ENCODE data around the gene TMIGD1. TPM values are rescaled to one million over a fixed set of nuclear protein-coding genes. Genes with fewer than 3 reads are reported as not detected.
A peak's percentile ranks its signal among the peaks of the same experiment; 100 is the strongest.

The TMIGD1 gene
- total and polyA plus RNA-seq, 2 of the 13 experiments (the other 11 are each of a cell fraction or from before 2014, with no cell fraction given) = not detected

- TF ChIP-seq HMGXB3 (CRISPR knock-in tag; IDR thresholded peaks at IDR 0.05; ENCODE audit: borderline replicate concordance) (0 out of 2 replicates have a peak, but pooled peaks have one; percentile 57), ZNF501 (CRISPR knock-in tag; IDR thresholded peaks at IDR 0.05) (no peak), MAFG (CRISPR knock-in tag; IDR thresholded peaks at IDR 0.05) (no peak), NFE2L2 (IDR thresholded peaks at IDR 0.05; ENCODE audit: low read length) (no peak), MYC (CRISPR knock-in tag; IDR thresholded peaks at IDR 0.05; ENCODE audit: borderline replicate concordance) (no peak), FOXJ3 (CRISPR knock-in tag; IDR thresholded peaks at IDR 0.05; ENCODE audit: borderline replicate concordance) (peak; percentile 47; the same call in 1 of the 2 replicates), CREB3 (CRISPR knock-in tag; IDR thresholded peaks at IDR 0.05) (0 out of 2 replicates have a peak, but pooled peaks have one; percentile 47), HNRNPH1 (optimal IDR thresholded peaks at IDR 0.05; ENCODE audit: low read depth, low read length) (no peak), KLF13 (CRISPR knock-in tag; IDR thresholded peaks at IDR 0.05) (no peak), RFX3 (CRISPR knock-in tag; IDR thresholded peaks at IDR 0.05) (no peak), NFE2L1 (CRISPR knock-in tag; IDR thresholded peaks at IDR 0.05; ENCODE audit: borderline replicate concordance) (no peak), ARNTL (CRISPR knock-in tag; IDR thresholded peaks at IDR 0.05) (no peak), PHF8 (CRISPR knock-in tag; IDR thresholded peaks at IDR 0.05) (no peak; the same call in 1 of the 2 replicates), KDM5B (CRISPR knock-in tag; IDR thresholded peaks at IDR 0.05; ENCODE audit: borderline replicate concordance) (no peak)
- TF ChIP-seq, protein P1, sequence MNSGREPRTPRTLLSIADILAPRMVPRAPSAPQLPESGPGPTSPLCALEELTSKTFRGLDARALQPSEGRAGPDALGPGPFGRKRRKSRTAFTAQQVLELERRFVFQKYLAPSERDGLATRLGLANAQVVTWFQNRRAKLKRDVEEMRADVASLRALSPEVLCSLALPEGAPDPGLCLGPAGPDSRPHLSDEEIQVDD (CRISPR knock-in tag; IDR thresholded peaks at IDR 0.05; ENCODE audit: borderline replicate concordance) = no peak
- TF ChIP-seq, protein P2, sequence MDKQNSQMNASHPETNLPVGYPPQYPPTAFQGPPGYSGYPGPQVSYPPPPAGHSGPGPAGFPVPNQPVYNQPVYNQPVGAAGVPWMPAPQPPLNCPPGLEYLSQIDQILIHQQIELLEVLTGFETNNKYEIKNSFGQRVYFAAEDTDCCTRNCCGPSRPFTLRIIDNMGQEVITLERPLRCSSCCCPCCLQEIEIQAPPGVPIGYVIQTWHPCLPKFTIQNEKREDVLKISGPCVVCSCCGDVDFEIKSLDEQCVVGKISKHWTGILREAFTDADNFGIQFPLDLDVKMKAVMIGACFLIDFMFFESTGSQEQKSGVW (CRISPR knock-in tag; IDR thresholded peaks at IDR 0.05; ENCODE audit: borderline replicate concordance) = no peak
- TF ChIP-seq, protein P3, sequence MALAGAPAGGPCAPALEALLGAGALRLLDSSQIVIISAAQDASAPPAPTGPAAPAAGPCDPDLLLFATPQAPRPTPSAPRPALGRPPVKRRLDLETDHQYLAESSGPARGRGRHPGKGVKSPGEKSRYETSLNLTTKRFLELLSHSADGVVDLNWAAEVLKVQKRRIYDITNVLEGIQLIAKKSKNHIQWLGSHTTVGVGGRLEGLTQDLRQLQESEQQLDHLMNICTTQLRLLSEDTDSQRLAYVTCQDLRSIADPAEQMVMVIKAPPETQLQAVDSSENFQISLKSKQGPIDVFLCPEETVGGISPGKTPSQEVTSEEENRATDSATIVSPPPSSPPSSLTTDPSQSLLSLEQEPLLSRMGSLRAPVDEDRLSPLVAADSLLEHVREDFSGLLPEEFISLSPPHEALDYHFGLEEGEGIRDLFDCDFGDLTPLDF (CRISPR knock-in tag; IDR thresholded peaks at IDR 0.05) = no peak
- TF ChIP-seq, protein P4, sequence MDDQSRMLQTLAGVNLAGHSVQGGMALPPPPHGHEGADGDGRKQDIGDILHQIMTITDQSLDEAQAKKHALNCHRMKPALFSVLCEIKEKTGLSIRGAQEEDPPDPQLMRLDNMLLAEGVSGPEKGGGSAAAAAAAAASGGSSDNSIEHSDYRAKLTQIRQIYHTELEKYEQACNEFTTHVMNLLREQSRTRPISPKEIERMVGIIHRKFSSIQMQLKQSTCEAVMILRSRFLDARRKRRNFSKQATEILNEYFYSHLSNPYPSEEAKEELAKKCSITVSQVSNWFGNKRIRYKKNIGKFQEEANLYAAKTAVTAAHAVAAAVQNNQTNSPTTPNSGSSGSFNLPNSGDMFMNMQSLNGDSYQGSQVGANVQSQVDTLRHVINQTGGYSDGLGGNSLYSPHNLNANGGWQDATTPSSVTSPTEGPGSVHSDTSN (CRISPR knock-in tag; IDR thresholded peaks at IDR 0.05; ENCODE audit: borderline replicate concordance) = no peak
- TF ChIP-seq, protein P5, sequence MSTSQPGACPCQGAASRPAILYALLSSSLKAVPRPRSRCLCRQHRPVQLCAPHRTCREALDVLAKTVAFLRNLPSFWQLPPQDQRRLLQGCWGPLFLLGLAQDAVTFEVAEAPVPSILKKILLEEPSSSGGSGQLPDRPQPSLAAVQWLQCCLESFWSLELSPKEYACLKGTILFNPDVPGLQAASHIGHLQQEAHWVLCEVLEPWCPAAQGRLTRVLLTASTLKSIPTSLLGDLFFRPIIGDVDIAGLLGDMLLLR (CRISPR knock-in tag; IDR thresholded peaks at IDR 0.05) = no peak
Measured at GRCh38 chr17:30336369-30337171, 2.7 kb upstream of the TMIGD1 start (continued).
